GM23248 (cell line): Measurements from ENCODE around the gene IRF4. TPM values are rescaled to one million over a fixed set of nuclear protein-coding genes. Genes with fewer than 3 reads are reported as not detected.

ENCODE experiments used
- DNase-seq: peaks from one replicate; pipeline ENCODE4 v3.0.0-alpha.2; 2015
- H2AFZ ChIP-seq: fragments of 200-600 bp; sonication (generic); 2 replicates; pipeline ENCODE4 v1.6.1; 2016; ENCODE audit warnings: antibody characterized with exemption
- H3F3A ChIP-seq: fragments of 200-600 bp; sonication (generic); 2 replicates; pipeline ENCODE4 v1.6.1; 2016; ENCODE audit warnings: mild to moderate bottlenecking, antibody characterized with exemption, mixed run types; ENCODE audit not compliant: insufficient read depth
- H3K27ac ChIP-seq: fragments of 200-600 bp; sonication (generic); 2 replicates; pipeline ENCODE4 v1.5.1; 2016; ENCODE audit warnings: mild to moderate bottlenecking
- H3K27me3 ChIP-seq: fragments of 200-600 bp; sonication (generic); replicated peaks from 2 replicates; pipeline ENCODE4 v1.6.1; 2016; ENCODE audit warnings: mild to moderate bottlenecking; ENCODE audit not compliant: insufficient read depth
- H3K36me3 ChIP-seq: fragments of 200-600 bp; sonication (generic); 2 replicates; pipeline ENCODE4 v1.6.1; 2016; ENCODE audit warnings: low read depth, mild to moderate bottlenecking
- H3K4me1 ChIP-seq: fragments of 200-600 bp; sonication (generic); 2 replicates; pipeline ENCODE4 v1.6.1; 2016; ENCODE audit warnings: mild to moderate bottlenecking; ENCODE audit not compliant: insufficient read depth
- H3K4me2 ChIP-seq: fragments of 200-600 bp; sonication (generic); one replicate; pipeline ENCODE4 v1.6.1; 2016; ENCODE audit warnings: mild to moderate bottlenecking; ENCODE audit not compliant: unreplicated experiment
- H3K4me3 ChIP-seq: fragments of 200-600 bp; sonication (generic); 2 replicates; pipeline ENCODE4 v1.5.1; 2016; ENCODE audit warnings: mild to moderate bottlenecking
- H3K79me2 ChIP-seq: fragments of 200-600 bp; sonication (generic); 2 replicates; pipeline ENCODE4 v1.6.1; 2016; ENCODE audit warnings: mild to moderate bottlenecking; ENCODE audit not compliant: insufficient read depth
- H3K9ac ChIP-seq: fragments of 200-600 bp; sonication (generic); 2 replicates; pipeline ENCODE4 v1.6.1; 2016; ENCODE audit warnings: mild to moderate bottlenecking
- H3K9me2 ChIP-seq: fragments of 200-600 bp; sonication (generic); 2 replicates; pipeline ENCODE4 v1.6.1; 2016; ENCODE audit warnings: mixed run types, mild to moderate bottlenecking, moderate library complexity; ENCODE audit not compliant: insufficient read depth
- H3K9me3 ChIP-seq: fragments of 200-600 bp; sonication (generic); one replicate; pipeline ENCODE4 v1.6.1; 2017; ENCODE audit warnings: low read depth
- H4K20me1 ChIP-seq: fragments of 200-600 bp; sonication (generic); 2 replicates; pipeline ENCODE4 v1.6.0; 2016; ENCODE audit not compliant: insufficient read depth
- EZH2 ChIP-seq: fragments of 200-600 bp; sonication (generic); IDR thresholded peaks from 2 replicates; pipeline ENCODE4 v1.6.1; 2018; ENCODE audit warnings: antibody characterized with exemption, mild to moderate bottlenecking; ENCODE audit not compliant: insufficient read depth, poor library complexity, severe bottlenecking
- EZH2phosphoT487 ChIP-seq: fragments of 200-600 bp; sonication (generic); IDR thresholded peaks from 2 replicates; pipeline ENCODE4 v1.6.1; 2018; ENCODE audit warnings: antibody characterized with exemption, moderate library complexity, mild to moderate bottlenecking, low read depth; ENCODE audit not compliant: insufficient read depth
- WGBS, 2 experiments: methylation state at CpG; one replicate each; pipeline ENCODE4 v1.1.6; 2015 to 2017; ENCODE audit warnings: low lambda C conversion rate in 2 of 2, low coverage in 1 of 2; ENCODE audit errors: missing lambda C conversion rate in 2 of 2; 5-methylcytosine and 5-hydroxymethylcytosine counted together
- in situ Hi-C: fragments of 300-500 bp; cut with MboI; formaldehyde crosslinking; loops from 2 replicates; pipeline ENCODE4 v1.15.0; 2020
- polyA plus RNA-seq: library from polyadenylated mRNA; unstranded; fragments of >200 nt; fragmentation: Nextera tagmentation; extraction: Ambion mirVana; gene quantifications from 2 replicates; pipeline ENCODE4 v1.2.1, GENCODE V29; 2016
- total RNA-seq: library from RNA; depleted of rRNA; stranded (reverse); fragments of >200 nt; shearing (Covaris generic); gene quantifications from 2 replicates; pipeline ENCODE4 v1.2.3, GENCODE V29; 2014

IRF4 gene
- total and polyA plus RNA-seq, 2 experiments from 2014 or later: 0.23 TPM; not detected in 1

GRCh38 chr6:350371-350770, 41.2 kb upstream of the IRF4 start:
- no peak for DNase-seq
- 76 to 77% methylated on average over 9 of the region's 9 CpGs for WGBS, 2 experiments
- in situ Hi-C loops: no loop called here
- H3K9ac ChIP-seq: no peak overlapping the region
- TF ChIP-seq EZH2phosphoT487 (no peak), EZH2 (no peak)
- no peaks in the 10 kb centered on the region for H3K79me2 ChIP-seq
- no peaks in the 10 kb centered on the region for H3K27me3 ChIP-seq
- no peaks in the 10 kb centered on the region for H3K9me2 ChIP-seq
- no peaks in the 10 kb centered on the region for H3K36me3 ChIP-seq
- no peaks in the 10 kb centered on the region for H3F3A ChIP-seq
- H4K20me1 ChIP-seq: no peaks in the 10 kb centered on the region
- no peak overlapping the region for H3K27ac ChIP-seq
- H3K9me3 ChIP-seq: no peaks in the 10 kb centered on the region
- H3K4me3 ChIP-seq: no peak overlapping the region
- H3K4me2 ChIP-seq: no peak overlapping the region
- no peaks in the 10 kb centered on the region for H3K4me1 ChIP-seq
- no peak overlapping the region for H2AFZ ChIP-seq

- no peak overlapping the region for H3K9ac ChIP-seq
Observed at GRCh38 chr6:351011-351866, 40.3 kb upstream of the IRF4 start.

GRCh38 chr6:351867-352289, 39.7 kb upstream of the IRF4 start:
- Histone ChIP-seq H3K79me2 (no peaks in the 10 kb centered on the region), H3K4me1 (no peaks in the 10 kb centered on the region), H4K20me1 (no peaks in the 10 kb centered on the region), H3K9me3 (no peaks in the 10 kb centered on the region), H3K27ac (no peak overlapping the region), H3K4me3 (no peak overlapping the region), H3K9ac (no peak overlapping the region), H3K4me2 (no peak overlapping the region), H3K36me3 (no peaks in the 10 kb centered on the region), H3K9me2 (no peaks in the 10 kb centered on the region), H3F3A (no peaks in the 10 kb centered on the region), H2AFZ (no peak overlapping the region), H3K27me3 (no peaks in the 10 kb centered on the region)
- no peak for DNase-seq
- in situ Hi-C loops: no loop called here
- no peak for TF ChIP-seq EZH2phosphoT487
- TF ChIP-seq EZH2: no peak
- WGBS, 2 experiments: 58% methylated on average over 4 of the region's 4 CpGs

More at GRCh38 chr6:351011-351866, 40.3 kb upstream of the IRF4 start:
- Histone ChIP-seq H3K4me3 (no peak overlapping the region), H3K4me2 (no peak overlapping the region), H4K20me1 (no peaks in the 10 kb centered on the region), H3K9me3 (no peaks in the 10 kb centered on the region), H3K79me2 (no peaks in the 10 kb centered on the region), H3F3A (no peaks in the 10 kb centered on the region), H3K27ac (no peak overlapping the region), H3K9me2 (no peaks in the 10 kb centered on the region), H3K36me3 (no peaks in the 10 kb centered on the region), H2AFZ (no peak overlapping the region), H3K27me3 (no peaks in the 10 kb centered on the region), H3K4me1 (no peaks in the 10 kb centered on the region)
- no peak for TF ChIP-seq EZH2
- no peak for TF ChIP-seq EZH2phosphoT487
- no peak for DNase-seq
- in situ Hi-C loops: no loop called here
- WGBS, 2 experiments: 71 to 77% methylated on average over 31 of the region's 31 CpGs

GRCh38 chr6:352474-352873, 39.1 kb upstream of the IRF4 start:
- WGBS, 2 experiments: 68 to 72% methylated on average over 5 of the region's 5 CpGs
- TF ChIP-seq EZH2phosphoT487: no peak
- TF ChIP-seq EZH2: no peak
- Histone ChIP-seq H2AFZ (no peak overlapping the region), H4K20me1 (no peaks in the 10 kb centered on the region), H3K9ac (no peak overlapping the region), H3K4me2 (no peak overlapping the region), H3F3A (no peaks in the 10 kb centered on the region), H3K4me3 (no peak overlapping the region), H3K79me2 (no peaks in the 10 kb centered on the region), H3K9me2 (no peaks in the 10 kb centered on the region), H3K4me1 (no peaks in the 10 kb centered on the region), H3K27me3 (no peaks in the 10 kb centered on the region), H3K9me3 (no peaks in the 10 kb centered on the region), H3K27ac (no peak overlapping the region), H3K36me3 (no peaks in the 10 kb centered on the region)
- in situ Hi-C loops: no loop called here
- DNase-seq: no peak
